ENCODE measurements around the gene SIGLEC9.

The SIGLEC9 gene

GRCh38 chr19:51097166-51097738 is 27.5 kb upstream of the SIGLEC9 start:
- no peak overlapping the region for H3K27ac ChIP-seq (ENCODE audit: low read depth, low read length)
- no peak overlapping the region for H3K9ac ChIP-seq (ENCODE audit: low read length)
- H3K36me3 ChIP-seq (ENCODE audit: control insufficient read depth, insufficient read depth, low read length): peaks cover 4% of the 10 kb centered on the region; the same call in 1 of the 2 replicates
- H3K4me1 ChIP-seq (ENCODE audit: control insufficient read depth, insufficient read depth, low read length): peaks cover 9% of the 10 kb centered on the region; the same call in 1 of the 2 replicates
- no peaks in the 10 kb centered on the region for H3K9me3 ChIP-seq (ENCODE audit: control insufficient read depth, insufficient read depth, low read depth, low read length)
- H3K27me3 ChIP-seq (ENCODE audit: control insufficient read depth, insufficient read depth, low read length): no peaks in the 10 kb centered on the region
- H3K4me3 ChIP-seq (ENCODE audit: low read depth, low read length): no peak overlapping the region

GRCh38 chr19:51097796-51098195 is 26.9 kb upstream of the SIGLEC9 start:
- H3K4me3 ChIP-seq (ENCODE audit: low read depth, low read length): no peak overlapping the region
- no peaks in the 10 kb centered on the region for H3K27me3 ChIP-seq (ENCODE audit: control insufficient read depth, insufficient read depth, low read length)
- no peak overlapping the region for H3K9ac ChIP-seq (ENCODE audit: low read length)
- H3K36me3 ChIP-seq (ENCODE audit: control insufficient read depth, insufficient read depth, low read length): peaks cover 10% of the 10 kb centered on the region; the same call in 1 of the 2 replicates
- H3K4me1 ChIP-seq (ENCODE audit: control insufficient read depth, insufficient read depth, low read length): peaks cover 9% of the 10 kb centered on the region; the same call in 1 of the 2 replicates
- no peaks in the 10 kb centered on the region for H3K9me3 ChIP-seq (ENCODE audit: control insufficient read depth, insufficient read depth, low read depth, low read length)
- no peak overlapping the region for H3K27ac ChIP-seq (ENCODE audit: low read depth, low read length)

- Histone ChIP-seq H3K9ac (ENCODE audit: low read length) (no peak overlapping the region), H3K27ac (ENCODE audit: low read depth, low read length) (no peak overlapping the region), H3K4me1 (ENCODE audit: control insufficient read depth, insufficient read depth, low read length) (peaks cover 9% of the 10 kb centered on the region; the same call in 1 of the 2 replicates), H3K4me3 (ENCODE audit: low read depth, low read length) (peak overlapping the region; percentile 48; the same call in 1 of the 2 replicates), H3K9me3 (ENCODE audit: control insufficient read depth, insufficient read depth, low read depth, low read length) (no peaks in the 10 kb centered on the region), H3K27me3 (ENCODE audit: control insufficient read depth, insufficient read depth, low read length) (no peaks in the 10 kb centered on the region), H3K36me3 (ENCODE audit: control insufficient read depth, insufficient read depth, low read length) (peaks cover 11% of the 10 kb centered on the region; the same call in 1 of the 2 replicates)
These were observed 26.2 kb upstream of the SIGLEC9 start for GRCh38 chr19:51098365-51099046.

GRCh38 chr19:51099047-51099382 is 25.7 kb upstream of the SIGLEC9 start:
- peak overlapping the region; percentile 48 for H3K9ac ChIP-seq (ENCODE audit: low read length)
- H3K4me3 ChIP-seq (ENCODE audit: low read depth, low read length): peak overlapping the region; percentile 48
- peaks cover 9% of the 10 kb centered on the region; the same call in 1 of the 2 replicates for H3K4me1 ChIP-seq (ENCODE audit: control insufficient read depth, insufficient read depth, low read length)
- H3K27me3 ChIP-seq (ENCODE audit: control insufficient read depth, insufficient read depth, low read length): no peaks in the 10 kb centered on the region
- H3K27ac ChIP-seq (ENCODE audit: low read depth, low read length): no peak overlapping the region
- peaks cover 11% of the 10 kb centered on the region; the same call in 1 of the 2 replicates for H3K36me3 ChIP-seq (ENCODE audit: control insufficient read depth, insufficient read depth, low read length)
- no peaks in the 10 kb centered on the region for H3K9me3 ChIP-seq (ENCODE audit: control insufficient read depth, insufficient read depth, low read depth, low read length)

GRCh38 chr19:51100601-51101000 is 24.1 kb upstream of the SIGLEC9 start:
- Histone ChIP-seq H3K27me3 (ENCODE audit: control insufficient read depth, insufficient read depth, low read length) (no peaks in the 10 kb centered on the region), H3K9ac (ENCODE audit: low read length) (no peak overlapping the region), H3K36me3 (ENCODE audit: control insufficient read depth, insufficient read depth, low read length) (peaks cover 17% of the 10 kb centered on the region; the same call in 1 of the 2 replicates), H3K27ac (ENCODE audit: low read depth, low read length) (no peak overlapping the region), H3K4me1 (ENCODE audit: control insufficient read depth, insufficient read depth, low read length) (0 out of 2 replicates have a peak, but pooled peaks cover 4% of the 10 kb centered on the region), H3K9me3 (ENCODE audit: control insufficient read depth, insufficient read depth, low read depth, low read length) (no peaks in the 10 kb centered on the region), H3K4me3 (ENCODE audit: low read depth, low read length) (no peak overlapping the region)

- H3K27me3 ChIP-seq (ENCODE audit: control insufficient read depth, insufficient read depth, low read length): no peaks in the 10 kb centered on the region
- H3K4me3 ChIP-seq (ENCODE audit: low read depth, low read length): no peak overlapping the region
- no peaks in the 10 kb centered on the region for H3K9me3 ChIP-seq (ENCODE audit: control insufficient read depth, insufficient read depth, low read depth, low read length)
- H3K4me1 ChIP-seq (ENCODE audit: control insufficient read depth, insufficient read depth, low read length): 0 out of 2 replicates have a peak, but pooled peaks cover 4% of the 10 kb centered on the region
- peaks cover 17% of the 10 kb centered on the region; the same call in 1 of the 2 replicates for H3K36me3 ChIP-seq (ENCODE audit: control insufficient read depth, insufficient read depth, low read length)
- no peak overlapping the region for H3K9ac ChIP-seq (ENCODE audit: low read length)
- no peak overlapping the region for H3K27ac ChIP-seq (ENCODE audit: low read depth, low read length)
These were observed 23.4 kb upstream of the SIGLEC9 start for GRCh38 chr19:51101171-51101865.

- Histone ChIP-seq H3K4me3 (ENCODE audit: low read depth, low read length) (no peak overlapping the region), H3K9ac (ENCODE audit: low read length) (no peak overlapping the region), H3K27ac (ENCODE audit: low read depth, low read length) (no peak overlapping the region), H3K27me3 (ENCODE audit: control insufficient read depth, insufficient read depth, low read length) (no peaks in the 10 kb centered on the region), H3K36me3 (ENCODE audit: control insufficient read depth, insufficient read depth, low read length) (peaks cover 13% of the 10 kb centered on the region; the same call in 1 of the 2 replicates), H3K9me3 (ENCODE audit: control insufficient read depth, insufficient read depth, low read depth, low read length) (no peaks in the 10 kb centered on the region), H3K4me1 (ENCODE audit: control insufficient read depth, insufficient read depth, low read length) (peaks cover 9% of the 10 kb centered on the region; the same call in 1 of the 2 replicates)
These were observed 21.7 kb upstream of the SIGLEC9 start for GRCh38 chr19:51102991-51103390.

GRCh38 chr19:51103926-51104341 is 20.8 kb upstream of the SIGLEC9 start:
- Histone ChIP-seq H3K4me3 (ENCODE audit: low read depth, low read length) (no peak overlapping the region), H3K9ac (ENCODE audit: low read length) (no peak overlapping the region), H3K27ac (ENCODE audit: low read depth, low read length) (no peak overlapping the region), H3K36me3 (ENCODE audit: control insufficient read depth, insufficient read depth, low read length) (peaks cover 13% of the 10 kb centered on the region; the same call in 1 of the 2 replicates), H3K27me3 (ENCODE audit: control insufficient read depth, insufficient read depth, low read length) (no peaks in the 10 kb centered on the region), H3K4me1 (ENCODE audit: control insufficient read depth, insufficient read depth, low read length) (peaks cover 9% of the 10 kb centered on the region; the same call in 1 of the 2 replicates), H3K9me3 (ENCODE audit: control insufficient read depth, insufficient read depth, low read depth, low read length) (no peaks in the 10 kb centered on the region)

GRCh38 chr19:51107406-51108065 is 17.2 kb upstream of the SIGLEC9 start:
- Histone ChIP-seq H3K9ac (ENCODE audit: low read length) (peak overlapping the region; percentile 65), H3K4me1 (ENCODE audit: control insufficient read depth, insufficient read depth, low read length) (peaks cover 5% of the 10 kb centered on the region; the same call in 1 of the 2 replicates), H3K27me3 (ENCODE audit: control insufficient read depth, insufficient read depth, low read length) (peaks cover 10% of the 10 kb centered on the region), H3K4me3 (ENCODE audit: low read depth, low read length) (peak overlapping the region; percentile 94), H3K36me3 (ENCODE audit: control insufficient read depth, insufficient read depth, low read length) (peaks cover 10% of the 10 kb centered on the region; the same call in 1 of the 2 replicates), H3K27ac (ENCODE audit: low read depth, low read length) (no peak overlapping the region), H3K9me3 (ENCODE audit: control insufficient read depth, insufficient read depth, low read depth, low read length) (no peaks in the 10 kb centered on the region)

GRCh38 chr19:51108066-51108804 is 16.5 kb upstream of the SIGLEC9 start, which contains the start of gene CTU1:
CTU1 (minus strand) TSS chr19:51108409; CDS start chr19:51104569, 3,840 bp downstream.
- Histone ChIP-seq H3K27ac (ENCODE audit: low read depth, low read length) (no peak within 1 kb of the TSS), H3K4me1 (ENCODE audit: control insufficient read depth, insufficient read depth, low read length) (peaks cover 5% of the 10 kb centered on the region; the same call in 1 of the 2 replicates), H3K27me3 (ENCODE audit: control insufficient read depth, insufficient read depth, low read length) (peaks cover 17% of the 10 kb centered on the region)

More at GRCh38 chr19:51108066-51108804, 16.5 kb upstream of the SIGLEC9 start, which contains the start of gene CTU1:
- Histone ChIP-seq H3K36me3 (ENCODE audit: control insufficient read depth, insufficient read depth, low read length) (peaks cover 6% of the 10 kb centered on the region; the same call in 1 of the 2 replicates), H3K9me3 (ENCODE audit: control insufficient read depth, insufficient read depth, low read depth, low read length) (no peaks in the 10 kb centered on the region), H3K9ac (ENCODE audit: low read length) (peak within 1 kb of the TSS; percentile 65), H3K4me3 (ENCODE audit: low read depth, low read length) (peak within 1 kb of the TSS; percentile 94)

Measured in HUES6 (cell line).